HepG2 (cell line): ENCODE measurements around the gene WNK2. TPM values are rescaled to one million over a fixed set of nuclear protein-coding genes. Genes with fewer than 3 reads are reported as not detected.

Source experiments
- ATF6 ChIP-seq: sonication (generic); formaldehyde crosslinking; conservative IDR thresholded peaks from 2 replicates; pipeline ENCODE4 v1.4.0; 2020; ENCODE audit warnings: missing genetic modification reagents
- CBX1 ChIP-seq: IDR thresholded peaks from one replicate; pipeline ENCODE4 v1.6.1; 2016; ENCODE audit warnings: antibody characterized with exemption, low read depth
- CEBPG ChIP-seq: IDR thresholded peaks from 2 replicates; pipeline ENCODE4 v1.6.1; 2016
- EHMT2 ChIP-seq: fragments of 200-600 bp; sonication (generic); IDR thresholded peaks from 2 replicates; pipeline ENCODE4 v1.7.0; 2017; ENCODE audit warnings: antibody characterized with exemption, low read depth, low read length, borderline replicate concordance
- HES4 ChIP-seq: sonication (generic); formaldehyde crosslinking; IDR thresholded peaks from 2 replicates; pipeline ENCODE4 v1.9.0; 2021; ENCODE audit warnings: mild to moderate bottlenecking, missing genetic modification reagents, borderline replicate concordance
- KMT2B ChIP-seq: IDR thresholded peaks from 2 replicates; pipeline ENCODE4 v1.6.1; 2016; ENCODE audit warnings: missing genetic modification reagents, missing compliant biosample characterization
- MLLT10 ChIP-seq: sonication (generic); formaldehyde crosslinking; IDR thresholded peaks from 2 replicates; pipeline ENCODE4 v1.4.0; 2020; ENCODE audit warnings: missing genetic modification reagents
- RXRA ChIP-seq: sonication (generic); formaldehyde crosslinking; IDR thresholded peaks from 2 replicates; pipeline ENCODE4 v1.5.1; 2020; ENCODE audit warnings: missing genetic modification reagents
- SP4 ChIP-seq: sonication (generic); formaldehyde crosslinking; IDR thresholded peaks from 2 replicates; pipeline ENCODE4 v1.8.1; 2023; ENCODE audit warnings: mild to moderate bottlenecking, missing genetic modification reagents
- ZBTB10 ChIP-seq: sonication (generic); formaldehyde crosslinking; IDR thresholded peaks from 2 replicates; pipeline ENCODE4 v1.4.0; 2020; ENCODE audit warnings: missing genetic modification reagents, borderline replicate concordance
- ZBTB20 ChIP-seq: sonication (generic); formaldehyde crosslinking; IDR thresholded peaks from 2 replicates; pipeline ENCODE4 v1.8.1; 2023; ENCODE audit warnings: missing genetic modification reagents, low read depth, mild to moderate bottlenecking, borderline replicate concordance
- ZNF124 ChIP-seq: sonication (generic); formaldehyde crosslinking; IDR thresholded peaks from 2 replicates; pipeline ENCODE4 v1.4.0; 2020; ENCODE audit warnings: missing genetic modification reagents
- ZNF136 ChIP-seq: sonication (generic); formaldehyde crosslinking; IDR thresholded peaks from 2 replicates; pipeline ENCODE4 v1.8.1; 2022; ENCODE audit warnings: low read depth, mild to moderate bottlenecking, moderate library complexity, missing genetic modification reagents
- ZNF20 ChIP-seq: sonication (generic); formaldehyde crosslinking; IDR thresholded peaks from 2 replicates; pipeline ENCODE4 v1.4.0; 2020; ENCODE audit warnings: mild to moderate bottlenecking, moderate library complexity, missing genetic modification reagents
- ZNF275 ChIP-seq: sonication (generic); formaldehyde crosslinking; IDR thresholded peaks from 2 replicates; pipeline ENCODE4 v1.8.0; 2022; ENCODE audit warnings: missing genetic modification reagents, mild to moderate bottlenecking, inconsistent platforms, borderline replicate concordance
- ZNF280B ChIP-seq: sonication (generic); formaldehyde crosslinking; IDR thresholded peaks from 2 replicates; pipeline ENCODE4 v1.5.0; 2020; ENCODE audit warnings: missing genetic modification reagents, mild to moderate bottlenecking, borderline replicate concordance
- ZNF574 ChIP-seq: sonication (generic); formaldehyde crosslinking; IDR thresholded peaks from 2 replicates; pipeline ENCODE4 v1.4.0; 2020; ENCODE audit warnings: missing genetic modification reagents
- ZNF629 ChIP-seq: sonication (generic); formaldehyde crosslinking; conservative IDR thresholded peaks from 2 replicates; pipeline ENCODE4 v1.5.0; 2020; ENCODE audit warnings: missing genetic modification reagents
- ZNF678 ChIP-seq: sonication (generic); formaldehyde crosslinking; IDR thresholded peaks from 2 replicates; pipeline ENCODE4 v1.4.0; 2020; ENCODE audit warnings: mild to moderate bottlenecking, missing genetic modification reagents
- ZSCAN25 ChIP-seq: sonication (generic); formaldehyde crosslinking; IDR thresholded peaks from 2 replicates; pipeline ENCODE4 v1.8.0; 2022; ENCODE audit warnings: mild to moderate bottlenecking, missing genetic modification reagents
- polyA plus RNA-seq, 8 experiments: library from polyadenylated mRNA; depleted of rRNA in 3 of 8; stranded (reverse) in 7 of 8; unstranded in 1 of 8; fragments of >200 nt; fragmentation: Illumina TruSeq in 4 of 8; extraction: Trizol in 4 of 8; gene quantifications; 2 replicates each; pipeline versions ENCODE4 v1.2.1 to v1.2.3, GENCODE V29; 2011 to 2016; ENCODE audit warnings: low read depth in 4 of 8, missing spikeins in 1 of 8, mixed read lengths in 1 of 8; ENCODE audit not compliant: insufficient read depth in 1 of 8
- total RNA-seq, 5 experiments: library from RNA; depleted of rRNA; stranded (reverse); fragments of >200 nt; fragmentation: Illumina TruSeq; extraction: Trizol; gene quantifications; 2 replicates each; pipeline ENCODE4 v1.2.3, GENCODE V29; 2016; ENCODE audit warnings: low read depth in 1 of 5

WNK2 gene
- total and polyA plus RNA-seq, 2 of the 13 experiments (the other 11 are each of a cell fraction or from before 2014, with no cell fraction given) = 10.5 to 12.0 TPM

GRCh38 chr9:93183663-93184431 is at the start of gene WNK2 (continued):
- no peak for TF ChIP-seq ZBTB10 (CRISPR knock-in tag)
- TF ChIP-seq ZBTB20 (CRISPR knock-in tag) = no peak
- peak; percentile 16; the same call in 1 of the 2 replicates for TF ChIP-seq ZNF280B (CRISPR knock-in tag)
- no peak for TF ChIP-seq KMT2B (CRISPR knock-in tag)
- TF ChIP-seq HES4 = no peak
- no peak for TF ChIP-seq ZNF20 (CRISPR knock-in tag)
- no peak for TF ChIP-seq RXRA (CRISPR knock-in tag)
- no peak for TF ChIP-seq ZNF136
- no peak for TF ChIP-seq ATF6
- no peak for TF ChIP-seq ZNF124 (CRISPR knock-in tag)
- TF ChIP-seq ZNF275 (CRISPR knock-in tag) = no peak
- no peak for TF ChIP-seq ZSCAN25 (CRISPR knock-in tag)
- TF ChIP-seq SP4 (CRISPR knock-in tag) = peak; percentile 54; the same call in 1 of the 2 replicates
- TF ChIP-seq CBX1 = no peak
- TF ChIP-seq EHMT2 = no peak
- TF ChIP-seq MLLT10 (CRISPR knock-in tag) = no peak
- no peak for TF ChIP-seq ZNF678
- TF ChIP-seq ZNF574 = peak; percentile 35
- peak; percentile 96 for TF ChIP-seq ZNF629 (CRISPR knock-in tag)
- TF ChIP-seq CEBPG (CRISPR knock-in tag) = no peak
